HUDEP-2 (cell line): ENCODE measurements around the gene STIM2.
A peak's percentile ranks its signal among the peaks of the same experiment; 100 is the strongest.
"Not testable (repeated sequence)": the region's sequence is repeated elsewhere in the genome, so short reads cannot be mapped to it uniquely, and the experiment has no call there.

Experiments
- DNase-seq, 76 experiments: peaks; one replicate each; lab custom pipeline; 2025; ENCODE audit not compliant: unreplicated experiment in 76 of 76; lab: John Stamatoyannopoulos, UW

Gene STIM2

GRCh38 chr4:27020603-27021002, 160.0 kb downstream of the STIM2 start:
- DNase-seq = peak in 2 of 76 experiments; percentile 1 to 4

DNA sequence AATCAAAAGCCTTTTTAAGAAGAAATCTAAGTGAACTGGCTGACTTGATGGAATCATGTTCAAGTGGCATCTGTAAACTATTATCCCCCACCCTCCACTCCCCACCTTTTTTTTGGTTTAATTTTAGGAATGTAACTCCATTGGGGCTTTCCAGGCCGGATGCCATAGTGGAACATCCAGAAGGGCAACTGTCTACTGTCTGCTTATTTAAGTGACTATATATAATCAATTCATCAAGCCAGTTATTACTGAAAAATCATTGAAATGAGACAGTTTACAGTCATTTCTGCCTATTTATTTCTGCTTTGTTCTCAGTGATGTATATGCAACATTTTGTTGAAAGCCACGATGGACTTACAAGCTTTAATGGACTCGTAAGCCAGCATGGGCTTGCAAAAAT, 162.3 kb downstream of the STIM2 start:
- DNase-seq = no peak

DNA sequence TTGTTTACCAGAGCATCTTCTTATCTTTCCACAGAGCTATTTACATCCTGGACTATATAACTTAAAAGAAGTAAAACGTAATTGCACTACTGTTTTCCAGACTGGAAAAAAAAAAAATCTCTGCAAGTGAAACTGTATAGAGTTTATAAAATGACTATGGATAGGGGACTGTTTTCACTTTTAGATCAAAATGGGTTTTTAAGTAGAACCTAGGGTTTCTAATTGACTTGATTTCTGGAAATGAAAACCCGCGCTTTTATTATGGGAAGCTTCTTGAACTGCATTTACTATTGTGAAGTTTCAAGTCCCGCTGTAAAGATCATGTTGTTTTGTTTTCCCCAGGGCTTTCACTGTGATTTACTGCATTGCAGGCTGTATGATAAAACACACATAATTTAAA, 162.7 kb downstream of the STIM2 start:
- no peak for DNase-seq

- DNase-seq = no peak
Observed at GRCh38 chr4:27024805-27025204, 164.2 kb downstream of the STIM2 start.

DNA sequence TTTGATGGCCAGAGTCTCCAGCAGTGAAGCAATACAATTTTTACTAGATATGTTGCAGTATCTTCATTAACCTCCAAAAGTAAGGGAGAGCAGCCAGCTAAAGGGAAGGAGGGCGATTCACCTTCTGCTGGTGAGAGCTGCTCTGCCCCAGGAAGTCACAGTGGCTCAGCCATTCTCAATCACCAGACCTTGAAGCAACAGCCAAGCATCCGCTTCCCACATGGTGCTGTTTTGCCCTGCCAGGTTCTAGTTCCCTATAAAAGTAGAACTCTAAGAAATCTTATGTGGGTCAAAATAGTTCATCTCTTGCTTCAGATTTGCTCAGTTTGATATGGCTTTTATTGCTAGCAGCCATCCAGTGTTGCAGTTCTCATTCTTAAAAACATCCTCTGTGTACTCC, 166.8 kb downstream of the STIM2 start:
- no peak for DNase-seq

- not testable (repeated sequence) for DNase-seq
Observed at GRCh38 chr4:27035127-27035526, 174.5 kb downstream of the STIM2 start.

DNA sequence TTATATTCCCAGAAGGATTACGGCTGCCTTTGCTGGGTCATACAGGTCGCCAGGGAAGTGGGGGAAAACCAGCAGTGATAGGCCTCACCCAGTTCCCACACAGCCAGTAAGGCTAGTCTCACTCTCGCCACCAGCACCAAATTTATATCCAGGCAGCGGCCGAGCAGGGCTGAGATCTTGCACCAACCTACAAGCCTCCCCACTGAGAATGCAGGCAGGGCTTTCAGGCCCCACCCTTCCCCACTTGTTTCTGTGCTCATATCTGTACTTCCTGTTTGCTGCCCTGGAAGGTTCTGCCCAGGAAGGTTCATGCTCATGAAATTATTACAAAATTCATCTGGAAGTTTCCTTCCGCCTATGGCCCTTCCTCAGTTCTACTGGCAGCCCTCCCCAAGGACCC, 179.7 kb downstream of the STIM2 start:
- no peak for DNase-seq

DNA sequence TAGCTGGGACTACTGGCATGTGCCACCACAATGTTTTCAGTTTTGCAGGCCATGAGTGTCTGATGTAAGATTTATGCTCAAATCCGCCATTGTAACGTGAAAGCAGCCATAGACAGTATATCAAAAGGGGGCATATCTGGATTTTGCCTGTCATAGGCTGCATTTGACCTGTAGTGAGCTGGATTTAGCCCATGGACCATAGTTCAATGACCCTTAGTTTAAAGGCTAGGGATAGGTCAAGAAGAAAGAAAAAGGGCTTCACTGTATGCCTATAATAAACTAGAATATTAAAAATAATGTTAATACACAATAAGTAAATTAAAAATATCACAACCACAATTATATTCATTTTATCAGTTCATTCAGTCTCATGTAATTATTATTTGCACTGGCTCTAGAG, 181.8 kb downstream of the STIM2 start:
- DNase-seq = no peak

GRCh38 chr4:27043200-27043599, 182.6 kb downstream of the STIM2 start:
- no peak for DNase-seq

GRCh38 chr4:27046851-27047250, 186.2 kb downstream of the STIM2 start:
- DNase-seq = no peak

DNA sequence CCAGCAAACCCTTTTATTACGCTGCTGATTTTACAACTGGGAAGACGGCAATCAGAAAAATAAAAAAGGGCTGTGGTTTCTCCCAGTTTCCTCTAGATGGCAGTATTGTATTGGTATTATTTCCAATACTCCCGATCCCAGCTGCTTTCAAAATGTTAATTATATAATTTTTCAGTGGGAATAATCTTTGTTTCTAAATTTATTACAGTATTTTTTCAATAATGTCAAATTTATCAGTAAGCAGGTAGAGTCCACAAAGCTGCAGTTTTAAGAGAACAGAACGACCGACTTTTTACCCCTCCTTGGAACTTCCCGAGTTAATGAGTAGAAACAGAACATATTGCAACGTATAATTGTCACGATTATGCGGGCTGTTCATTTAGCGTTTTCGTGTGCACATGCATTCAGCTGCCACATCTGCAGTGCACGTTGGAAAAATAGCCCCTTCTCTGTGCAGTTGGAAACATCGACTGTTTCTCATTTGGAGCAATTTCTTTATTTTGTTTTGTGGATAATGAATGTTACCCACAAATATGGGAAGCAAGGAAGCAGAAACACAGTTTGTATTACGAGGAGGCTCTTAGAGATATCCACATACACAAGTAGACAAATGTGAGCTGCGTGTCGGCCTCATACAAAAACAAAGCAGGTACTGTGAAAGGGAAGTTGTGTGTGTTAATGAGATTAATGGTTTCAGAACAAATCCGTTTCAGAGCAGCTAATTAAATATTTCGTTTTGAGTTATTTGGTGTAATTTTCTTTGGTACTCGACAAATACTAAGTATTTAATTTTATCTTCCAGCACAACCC, 188.0 kb downstream of the STIM2 start:
- peak in 7 of 76 experiments; percentile 1 to 18 (median 5) for DNase-seq

- no peak for DNase-seq
Observed at GRCh38 chr4:27049239-27049829, 188.7 kb downstream of the STIM2 start.

GRCh38 chr4:27050731-27051130, 190.1 kb downstream of the STIM2 start:
- DNase-seq = peak in 1 of 76 experiments; percentile 3

GRCh38 chr4:27055221-27055760, 194.7 kb downstream of the STIM2 start:
- no peak for DNase-seq

DNA sequence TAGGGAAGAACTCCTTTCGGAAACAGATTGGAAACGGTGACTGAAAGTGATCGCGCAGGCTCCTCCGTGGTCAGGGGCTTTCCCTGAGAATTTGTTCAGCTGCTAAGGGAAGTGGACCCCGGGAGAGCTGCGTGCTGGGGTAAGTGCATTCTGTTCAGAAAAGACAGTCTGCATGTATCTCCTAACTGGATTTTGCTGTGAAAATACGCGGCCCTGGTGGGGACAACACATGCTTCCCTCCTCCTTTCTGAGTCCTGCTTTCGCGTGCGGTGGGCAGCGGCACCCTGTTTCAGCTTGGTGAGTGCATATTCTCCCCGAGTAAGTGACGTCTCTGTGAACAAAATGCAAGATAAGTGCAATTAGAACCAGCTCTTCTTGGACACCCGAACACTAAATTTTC, 195.6 kb downstream of the STIM2 start:
- no peak for DNase-seq

GRCh38 chr4:27057053-27057452, 196.4 kb downstream of the STIM2 start:
- DNase-seq = no peak

DNA sequence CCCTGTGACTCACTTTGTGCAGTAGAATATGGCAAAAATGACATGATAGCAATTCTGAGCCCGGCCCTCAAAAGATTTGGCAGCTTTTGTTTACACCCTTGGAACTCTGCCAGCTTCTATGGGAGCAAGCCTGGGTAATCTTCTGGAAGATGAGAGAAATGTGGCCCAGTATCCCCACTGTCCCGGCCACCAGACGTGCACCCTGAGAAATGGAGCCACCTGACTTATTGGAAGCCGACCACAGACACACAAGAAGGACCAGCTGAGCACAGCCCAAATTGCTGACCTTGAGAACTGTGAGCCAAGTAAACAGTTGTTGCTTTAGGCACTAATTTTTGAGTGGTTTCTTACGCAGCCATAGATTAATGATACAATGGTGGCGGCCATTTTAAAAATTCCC, 197.0 kb downstream of the STIM2 start:
- DNase-seq = peak in 3 of 76 experiments; percentile 1 to 10 (median 1)

GRCh38 chr4:27058819-27059406, 198.3 kb downstream of the STIM2 start:
- no peak for DNase-seq

DNA sequence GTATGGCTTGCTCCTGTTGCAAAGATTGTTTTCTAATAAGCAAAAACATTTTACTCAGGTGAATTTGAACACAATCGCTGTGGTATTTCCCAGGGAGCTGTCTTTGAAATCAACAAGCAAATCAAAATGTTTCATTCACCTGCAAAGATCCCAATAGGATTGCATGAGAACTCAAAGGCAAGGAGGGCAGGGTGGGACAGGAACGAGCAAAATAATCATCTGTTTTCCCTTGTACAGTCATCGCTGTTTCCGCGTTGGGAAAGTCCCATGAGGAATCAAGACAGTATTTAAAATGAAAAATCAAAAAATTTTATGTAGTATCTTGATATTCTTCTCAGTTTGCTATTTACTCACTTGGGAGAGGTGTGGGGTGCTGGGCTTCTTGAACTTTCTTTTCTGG, 198.8 kb downstream of the STIM2 start:
- DNase-seq = no peak

GRCh38 chr4:27062256-27062655, 201.6 kb downstream of the STIM2 start:
- DNase-seq = no peak

- DNase-seq = no peak
Observed at GRCh38 chr4:27066591-27066990, 205.9 kb downstream of the STIM2 start.
